Panc1 (cell line): ENCODE data around the gene ARHGAP23. TPM values are rescaled to one million over a fixed set of nuclear protein-coding genes. Genes with fewer than 3 reads are reported as not detected.

Experiments used
- ATAC-seq: fragments of 200-7000 bp; cut with Tn5 transposase; 2 replicates; pipeline ENCODE4 v1.9.1; 2020; ENCODE audit warnings: mild to moderate bottlenecking, moderate library complexity
- BruUV-seq: library from RNA; stranded (reverse); fragments of 400-500 nt; replicated peaks from 2 replicates; lab custom pipeline; 2021; lab: Mats Ljungman, UMichigan
- CTCF ChIA-PET: fragments of 300-600 bp; sonication (Branson Sonifier 250); formaldehyde crosslinking; loops from one replicate; lab custom pipeline; 2022; ENCODE audit warnings: antibody characterized with exemption; lab: Charles Lee
- POLR2A ChIA-PET: fragments of 300-600 bp; sonication (Branson Sonifier 250); formaldehyde crosslinking; loops from one replicate; lab custom pipeline; 2022; ENCODE audit warnings: antibody characterized with exemption; lab: Charles Lee
- DNase-seq: peaks from one replicate; pipeline ENCODE4 v3.0.0-alpha.2; 2010; ENCODE audit warnings: low read depth, low spot score
- H3K27ac ChIP-seq: 2 replicates; pipeline ENCODE4 v1.5.1; 2011; ENCODE audit warnings: mild to moderate bottlenecking, low read length, inconsistent platforms
- H3K27me3 ChIP-seq: fragments of 200-500 bp; sonication (Bioruptor generic); 2 replicates; pipeline ENCODE4 v1.6.0; 2014; ENCODE audit warnings: low read length, inconsistent platforms; ENCODE audit not compliant: control insufficient read depth, insufficient read depth
- H3K36me3 ChIP-seq: fragments of 200-500 bp; sonication (Bioruptor generic); 2 replicates; pipeline ENCODE4 v1.5.1; 2014; ENCODE audit warnings: inconsistent platforms, mild to moderate bottlenecking, low read length, moderate library complexity; ENCODE audit not compliant: control insufficient read depth, insufficient read depth
- H3K4me1 ChIP-seq: 2 replicates; pipeline ENCODE4 v1.5.1; 2011; ENCODE audit warnings: inconsistent platforms, mild to moderate bottlenecking, low read length, moderate library complexity; ENCODE audit not compliant: control insufficient read depth, insufficient read depth
- H3K4me3 ChIP-seq, 2 experiments: 2 replicates each; pipeline ENCODE4 v1.5.1; 2011 to 2012; ENCODE audit warnings: low read depth in 2 of 2, low read length in 2 of 2, mild to moderate bottlenecking in 2 of 2, inconsistent platforms in 1 of 2, moderate library complexity in 1 of 2
- H3K9me3 ChIP-seq: fragments of 200-500 bp; sonication (Bioruptor generic); 2 replicates; pipeline ENCODE4 v1.5.1; 2014; ENCODE audit warnings: low read depth, mild to moderate bottlenecking, inconsistent platforms, low read length, moderate library complexity; ENCODE audit not compliant: control insufficient read depth, insufficient read depth
- POLR2AphosphoS5 ChIP-seq: IDR thresholded peaks from 2 replicates; pipeline ENCODE4 v1.6.1; 2012; ENCODE audit warnings: mild to moderate bottlenecking, low read depth, low read length, moderate library complexity
- SIN3A ChIP-seq: IDR thresholded peaks from 2 replicates; pipeline ENCODE4 v1.6.1; 2012; ENCODE audit warnings: low read depth, mild to moderate bottlenecking, low read length, moderate library complexity, borderline replicate concordance; ENCODE audit not compliant: insufficient read depth
- TCF7L2 ChIP-seq: IDR thresholded peaks from 2 replicates; pipeline ENCODE4 v1.6.1; 2011; ENCODE audit warnings: mild to moderate bottlenecking, low read depth, low read length, inconsistent platforms
- in situ Hi-C: cut with HindIII; loops from 2 replicates; pipeline ENCODE4 v1.10.0; 2016; ENCODE audit warnings: low sequenced_read_pairs, low pct_unique_long_range_greater_than_20kb
- intact Hi-C: fragments of 100-400 bp; cut with micrococcal nuclease; formaldehyde crosslinking; loops from one replicate; pipeline ENCODE4 v1.10.0; 2022; ENCODE audit not compliant: unreplicated experiment
- total RNA-seq: library from RNA; stranded (reverse); gene quantifications from one replicate; pipeline ENCODE4 v1.2.1, GENCODE V29; 2021; ENCODE audit not compliant: unreplicated experiment
- TF ChIP-seq, protein P1 (sequence below): fragments of 450-650 bp; IDR thresholded peaks from 2 replicates; pipeline ENCODE4 v1.5.1; 2017; ENCODE audit warnings: mild to moderate bottlenecking
- TF ChIP-seq, protein P2 (sequence below), 2 experiments: IDR thresholded peaks; 2 replicates each; pipeline ENCODE4 v1.6.1; 2011 to 2012; ENCODE audit warnings: low read depth in 2 of 2, control low read depth in 1 of 2, low read length in 1 of 2, mild to moderate bottlenecking in 1 of 2, moderate library complexity in 1 of 2; ENCODE audit not compliant: insufficient read depth in 1 of 2

ARHGAP23 gene
- total RNA-seq, 1 experiment from 2014 or later = 33.0 TPM

- POLR2A ChIA-PET = no interaction called here
- no peaks in the 10 kb centered on the region for H3K9me3 ChIP-seq
- H3K4me3 ChIP-seq = no peak overlapping the region
- no peaks in the 10 kb centered on the region for H3K27me3 ChIP-seq
- CTCF ChIA-PET = interaction anchor here (1.4 kb wide), 1 partner anchor 11 kb away, joined by 6 read pairs; no protein-coding TSS in a partner anchor
- no TSS peak for BruUV-seq
- H3K4me1 ChIP-seq = no peaks in the 10 kb centered on the region
- DNase-seq (no peak), ATAC-seq (no peak)
- no peaks in the 10 kb centered on the region for H3K36me3 ChIP-seq
- TF ChIP-seq TCF7L2 = no peak
- TF ChIP-seq, protein P1, sequence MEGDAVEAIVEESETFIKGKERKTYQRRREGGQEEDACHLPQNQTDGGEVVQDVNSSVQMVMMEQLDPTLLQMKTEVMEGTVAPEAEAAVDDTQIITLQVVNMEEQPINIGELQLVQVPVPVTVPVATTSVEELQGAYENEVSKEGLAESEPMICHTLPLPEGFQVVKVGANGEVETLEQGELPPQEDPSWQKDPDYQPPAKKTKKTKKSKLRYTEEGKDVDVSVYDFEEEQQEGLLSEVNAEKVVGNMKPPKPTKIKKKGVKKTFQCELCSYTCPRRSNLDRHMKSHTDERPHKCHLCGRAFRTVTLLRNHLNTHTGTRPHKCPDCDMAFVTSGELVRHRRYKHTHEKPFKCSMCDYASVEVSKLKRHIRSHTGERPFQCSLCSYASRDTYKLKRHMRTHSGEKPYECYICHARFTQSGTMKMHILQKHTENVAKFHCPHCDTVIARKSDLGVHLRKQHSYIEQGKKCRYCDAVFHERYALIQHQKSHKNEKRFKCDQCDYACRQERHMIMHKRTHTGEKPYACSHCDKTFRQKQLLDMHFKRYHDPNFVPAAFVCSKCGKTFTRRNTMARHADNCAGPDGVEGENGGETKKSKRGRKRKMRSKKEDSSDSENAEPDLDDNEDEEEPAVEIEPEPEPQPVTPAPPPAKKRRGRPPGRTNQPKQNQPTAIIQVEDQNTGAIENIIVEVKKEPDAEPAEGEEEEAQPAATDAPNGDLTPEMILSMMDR = no peak
- no peak for TF ChIP-seq SIN3A
- no peak for TF ChIP-seq POLR2AphosphoS5
- TF ChIP-seq, protein P2, sequence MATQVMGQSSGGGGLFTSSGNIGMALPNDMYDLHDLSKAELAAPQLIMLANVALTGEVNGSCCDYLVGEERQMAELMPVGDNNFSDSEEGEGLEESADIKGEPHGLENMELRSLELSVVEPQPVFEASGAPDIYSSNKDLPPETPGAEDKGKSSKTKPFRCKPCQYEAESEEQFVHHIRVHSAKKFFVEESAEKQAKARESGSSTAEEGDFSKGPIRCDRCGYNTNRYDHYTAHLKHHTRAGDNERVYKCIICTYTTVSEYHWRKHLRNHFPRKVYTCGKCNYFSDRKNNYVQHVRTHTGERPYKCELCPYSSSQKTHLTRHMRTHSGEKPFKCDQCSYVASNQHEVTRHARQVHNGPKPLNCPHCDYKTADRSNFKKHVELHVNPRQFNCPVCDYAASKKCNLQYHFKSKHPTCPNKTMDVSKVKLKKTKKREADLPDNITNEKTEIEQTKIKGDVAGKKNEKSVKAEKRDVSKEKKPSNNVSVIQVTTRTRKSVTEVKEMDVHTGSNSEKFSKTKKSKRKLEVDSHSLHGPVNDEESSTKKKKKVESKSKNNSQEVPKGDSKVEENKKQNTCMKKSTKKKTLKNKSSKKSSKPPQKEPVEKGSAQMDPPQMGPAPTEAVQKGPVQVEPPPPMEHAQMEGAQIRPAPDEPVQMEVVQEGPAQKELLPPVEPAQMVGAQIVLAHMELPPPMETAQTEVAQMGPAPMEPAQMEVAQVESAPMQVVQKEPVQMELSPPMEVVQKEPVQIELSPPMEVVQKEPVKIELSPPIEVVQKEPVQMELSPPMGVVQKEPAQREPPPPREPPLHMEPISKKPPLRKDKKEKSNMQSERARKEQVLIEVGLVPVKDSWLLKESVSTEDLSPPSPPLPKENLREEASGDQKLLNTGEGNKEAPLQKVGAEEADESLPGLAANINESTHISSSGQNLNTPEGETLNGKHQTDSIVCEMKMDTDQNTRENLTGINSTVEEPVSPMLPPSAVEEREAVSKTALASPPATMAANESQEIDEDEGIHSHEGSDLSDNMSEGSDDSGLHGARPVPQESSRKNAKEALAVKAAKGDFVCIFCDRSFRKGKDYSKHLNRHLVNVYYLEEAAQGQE (IDR thresholded peaks at IDR 0.05; ENCODE audit: insufficient read depth in 1 of 2, low read depth in 2 of 2, low read length in 1 of 2) = no peak
- no peak overlapping the region for H3K27ac ChIP-seq
- in situ Hi-C loops = no loop called here
- intact Hi-C loops = no loop called here
Observed at GRCh38 chr17:38403491-38403890, 24.8 kb upstream of the ARHGAP23 start.

GRCh38 chr17:38404174-38404943 lies 23.9 kb upstream of the ARHGAP23 start:
- in situ Hi-C loops (no loop called here), intact Hi-C loops (no loop called here)
- no TSS peak for BruUV-seq
- no peak for DNase-seq
- ChIA-PET CTCF (interaction anchor here (1.4 kb wide), 1 partner anchor 10 kb away, joined by 6 read pairs; no protein-coding TSS in a partner anchor), POLR2A (no interaction called here)
- Histone ChIP-seq H3K9me3 (no peaks in the 10 kb centered on the region), H3K27ac (no peak overlapping the region), H3K4me3 (no peak overlapping the region), H3K36me3 (no peaks in the 10 kb centered on the region), H3K4me1 (no peaks in the 10 kb centered on the region), H3K27me3 (no peaks in the 10 kb centered on the region)
- no peak for ATAC-seq
- TF ChIP-seq, protein P1 = no peak
- no peak for TF ChIP-seq POLR2AphosphoS5
- TF ChIP-seq TCF7L2 = no peak
- TF ChIP-seq SIN3A = no peak
- TF ChIP-seq, protein P2 (IDR thresholded peaks at IDR 0.05; ENCODE audit: insufficient read depth in 1 of 2, low read depth in 2 of 2, low read length in 1 of 2) = no peak
